ENCODE measurements around the gene RBM34. TPM values are rescaled to one million over a fixed set of nuclear protein-coding genes. Genes with fewer than 3 reads are reported as not detected.
"Not testable (repeated sequence)": the region's sequence is repeated elsewhere in the genome, so short reads cannot be mapped to it uniquely, and the experiment has no call there.

Gene RBM34
- total RNA-seq, 2 experiments from 2014 or later = 46.4 to 93.7 TPM

GRCh38 chr1:235087906-235088305 lies 73.1 kb downstream of the RBM34 start:
- no TSS peak for BruUV-seq (replicated peaks)
- H3K27ac ChIP-seq (ENCODE audit: low read depth, low read length, poor library complexity, severe bottlenecking) = no peak overlapping the region
- no peak overlapping the region for H3K4me3 ChIP-seq (ENCODE audit: low read depth, low read length, poor library complexity, severe bottlenecking)
- H3K79me2 ChIP-seq (ENCODE audit: insufficient read depth, low read depth, low read length) = no peaks in the 10 kb centered on the region
- POLR2A ChIA-PET = interaction anchor here (0.6 kb wide), 1 partner anchor 593 kb away, joined by 3 read pairs; no protein-coding TSS in a partner anchor
- no peaks in the 10 kb centered on the region for H3K9me3 ChIP-seq (ENCODE audit: low read length)
- DNase-seq (ENCODE audit: low spot score) = no peak
- no peaks in the 10 kb centered on the region for H3K36me3 ChIP-seq (ENCODE audit: insufficient read depth, low read length)
- CTCF ChIA-PET (ENCODE audit: unreplicated experiment) = no interaction called here
- H3K9me2 ChIP-seq (ENCODE audit: insufficient read depth, low read length) = no peaks in the 10 kb centered on the region
- intact Hi-C loops (cut with micrococcal nuclease; ENCODE audit: unreplicated experiment) = no loop called here
- H3K4me1 ChIP-seq (ENCODE audit: insufficient read depth, low read length, poor library complexity, severe bottlenecking) = peaks cover 13% of the 10 kb centered on the region
- no peaks in the 10 kb centered on the region for H4K20me1 ChIP-seq (ENCODE audit: insufficient read depth, low read length)
- H2AFZ ChIP-seq (ENCODE audit: low read length) = no peak overlapping the region
- no peak for TF ChIP-seq EZH2phosphoT487 (IDR thresholded peaks at IDR 0.05; ENCODE audit: borderline replicate concordance, low read depth, low read length)
- TF ChIP-seq CTCF (conservative IDR thresholded peaks at IDR 0.05; ENCODE audit: low read length) = no peak
- H3K4me2 ChIP-seq (ENCODE audit: low read length) = no peak overlapping the region

- H3K79me2 ChIP-seq (ENCODE audit: insufficient read depth, low read depth, low read length); DNase-seq (ENCODE audit: low spot score); CTCF ChIA-PET (ENCODE audit: unreplicated experiment); BruUV-seq (replicated peaks); H3K9me3 ChIP-seq (ENCODE audit: low read length); H3K36me3 ChIP-seq (ENCODE audit: insufficient read depth, low read length); H3K9me2 ChIP-seq (ENCODE audit: insufficient read depth, low read length); intact Hi-C loops (cut with micrococcal nuclease; ENCODE audit: unreplicated experiment); H3K27ac ChIP-seq (ENCODE audit: low read depth, low read length, poor library complexity, severe bottlenecking); H4K20me1 ChIP-seq (ENCODE audit: insufficient read depth, low read length); H2AFZ ChIP-seq (ENCODE audit: low read length); H3K4me2 ChIP-seq (ENCODE audit: low read length); H3K4me3 ChIP-seq (ENCODE audit: low read depth, low read length, poor library complexity, severe bottlenecking): not testable (repeated sequence)
- peaks cover 22% of the 10 kb centered on the region for H3K4me1 ChIP-seq (ENCODE audit: insufficient read depth, low read length, poor library complexity, severe bottlenecking)
- POLR2A ChIA-PET = interaction anchor here (0.6 to 1.8 kb wide), 5 partner anchors 11 to 596 kb away, joined by 3 to 7 read pairs (median 5); no protein-coding TSS in a partner anchor
Observed at GRCh38 chr1:235085411-235086117, 75.5 kb downstream of the RBM34 start.

Small RNA genes within 50 kb of the gene (microRNA-seq; reads per million reads assigned to microRNA genes)
- gene MIR4753 (ENCODE audit: borderline replicate concordance) = 3.0 reads per million

Small RNA genes within 50 kb of the gene (small RNA-seq; reads per million reads assigned to genes)
- gene AL732292.1 = not detected
- gene MIR4753 = not detected
- gene SNORA14B = 4.7 reads per million, percentile 91 among the genes with 10 or more reads in this experiment

Other genes with a start within 250 kb of the RBM34 start
- gene TOMM20, start 32.4 kb downstream of the RBM34 start, total RNA-seq (2014; rRNA removed; shearing (Covaris generic)) = 68.5 and 76.7 TPM in 2 replicates
- gene TOMM20, start 32.4 kb downstream of the RBM34 start, total RNA-seq (2022) = 133 and 156 TPM in 2 replicates
- 28.7 and 39.3 TPM in 2 replicates for gene ARID4B, start 166.9 kb upstream of the RBM34 start, total RNA-seq (2014; rRNA removed; shearing (Covaris generic))
- gene ARID4B, start 166.9 kb upstream of the RBM34 start, total RNA-seq (2022) = 44.9 and 46.4 TPM in 2 replicates
- 8.0 and 21.9 TPM in 2 replicates for gene GGPS1, start 167.3 kb upstream of the RBM34 start, total RNA-seq (2014; rRNA removed; shearing (Covaris generic))
- 27.3 and 30.8 TPM in 2 replicates for gene GGPS1, start 167.3 kb upstream of the RBM34 start, total RNA-seq (2022)
- 30.2 and 30.7 TPM in 2 replicates for gene TBCE, start 206.2 kb upstream of the RBM34 start, total RNA-seq (2014; rRNA removed; shearing (Covaris generic))
- gene TBCE, start 206.2 kb upstream of the RBM34 start, total RNA-seq (2022) = 26.9 and 32.6 TPM in 2 replicates

Data from OCI-LY7 (cell line).